Thoracic aorta (tissue), 2 donors: ENCODE results near the gene BPGM. TPM values are rescaled to one million over a fixed set of nuclear protein-coding genes. Genes with fewer than 3 reads are reported as not detected.
A peak's percentile ranks its signal among the peaks of the same experiment; 100 is the strongest.

ENCODE experiments used
- ATAC-seq: fragments of 150-250 bp; one replicate; pipeline ENCODE4 v1.8.0; 2017; ENCODE audit warnings: low read depth; ENCODE audit not compliant: insufficient number of reproducible peaks, low FRiP score
- DNase-seq: peaks from one replicate; pipeline ENCODE4 v3.0.0-alpha.2; 2020; ENCODE audit warnings: low spot score
- H3K27ac ChIP-seq, 2 donors: fragments of 200-600 bp; sonication (generic); 1 replicate in 1 of 2; 2 replicates in 1 of 2; pipeline ENCODE4 v1.5.1; 2016; ENCODE audit warnings: mild to moderate bottlenecking in 2 of 2, moderate library complexity in 2 of 2
- H3K27me3 ChIP-seq: fragments of 200-600 bp; sonication (generic); replicated peaks from 2 replicates; pipeline ENCODE4 v1.6.0; 2016; ENCODE audit warnings: mild to moderate bottlenecking; ENCODE audit not compliant: insufficient read depth
- H3K36me3 ChIP-seq: fragments of 200-600 bp; sonication (generic); one replicate; pipeline ENCODE4 v1.5.1; 2016
- H3K4me1 ChIP-seq, 2 donors: fragments of 200-600 bp; sonication (generic); 1 replicate in 1 of 2; 2 replicates in 1 of 2; pipeline versions ENCODE4 v1.5.1 to v1.6.0; 2016; ENCODE audit warnings: low read depth in 2 of 2, mild to moderate bottlenecking in 1 of 2; ENCODE audit not compliant: control insufficient read depth in 1 of 2
- H3K4me3 ChIP-seq: fragments of 200-600 bp; sonication (generic); 2 replicates; pipeline ENCODE4 v1.5.1; 2016; ENCODE audit warnings: mild to moderate bottlenecking
- H3K9me3 ChIP-seq: fragments of 200-600 bp; sonication (generic); 2 replicates; pipeline ENCODE4 v1.5.1; 2016
- CTCF ChIP-seq: fragments of 200-600 bp; sonication (generic); IDR thresholded peaks from one replicate; pipeline ENCODE4 v1.5.1; 2019; ENCODE audit warnings: antibody characterized with exemption
- total RNA-seq, 2 donors: library from RNA; depleted of rRNA; stranded (reverse); fragments of >200 nt; gene quantifications; one replicate each; pipeline versions ENCODE4 v1.1.0 to v1.2.3, GENCODE V29; 2016

Gene BPGM
- 10 to 100 TPM; 20.0 to 22.3 TPM for total RNA-seq

GRCh38 chr7:134646425-134647305, at the start of gene BPGM:
BPGM (plus strand) TSS chr7:134646853; CDS start chr7:134661508, 14,655 bp downstream.
- H3K9me3 ChIP-seq, result no peaks in the 10 kb centered on the region
- no peak for TF ChIP-seq CTCF

GRCh38 chr7:134599371-134599770, 47.3 kb upstream of the BPGM start:
- no peak overlapping the region for H3K27ac ChIP-seq
- no peak for DNase-seq
- no peak overlapping the region for H3K4me3 ChIP-seq
- H3K36me3 ChIP-seq, result no peaks in the 10 kb centered on the region
- H3K27me3 ChIP-seq, result no peaks in the 10 kb centered on the region
- H3K9me3 ChIP-seq, result no peaks in the 10 kb centered on the region
- no peak for TF ChIP-seq CTCF
- peaks cover 2 to 14% of the 10 kb centered on the region in 2 donors for H3K4me1 ChIP-seq
- ATAC-seq, result no peak

More at GRCh38 chr7:134646425-134647305, at the start of gene BPGM:
- peak within 1 kb of the TSS; percentile 72 to 88 for H3K27ac ChIP-seq
- DNase-seq (peak; percentile 92), ATAC-seq (peak; percentile 100)
- no peaks in the 10 kb centered on the region for H3K27me3 ChIP-seq
- no peaks in the 10 kb centered on the region for H3K36me3 ChIP-seq
- peak within 1 kb of the TSS; percentile 87 for H3K4me3 ChIP-seq
- peaks cover 3 to 8% of the 10 kb centered on the region in 2 donors for H3K4me1 ChIP-seq

GRCh38 chr7:134601459-134601858, 45.2 kb upstream of the BPGM start:
- H3K4me1 ChIP-seq, result peaks cover 0 to 5% of the 10 kb centered on the region in 2 donors
- no peak overlapping the region for H3K4me3 ChIP-seq
- DNase-seq, result no peak
- no peaks in the 10 kb centered on the region for H3K27me3 ChIP-seq
- H3K9me3 ChIP-seq, result no peaks in the 10 kb centered on the region
- TF ChIP-seq CTCF, result no peak
- ATAC-seq, result no peak
- H3K27ac ChIP-seq, result no peak overlapping the region
- H3K36me3 ChIP-seq, result no peaks in the 10 kb centered on the region

- H3K27ac ChIP-seq, result no peak overlapping the region
- no peak for ATAC-seq
These were observed 43.7 kb upstream of the BPGM start for GRCh38 chr7:134602881-134603451.

More at GRCh38 chr7:134602881-134603451, 43.7 kb upstream of the BPGM start:
- no peaks in the 10 kb centered on the region for H3K36me3 ChIP-seq
- no peak for TF ChIP-seq CTCF
- peaks cover 0 to 5% of the 10 kb centered on the region in 2 donors for H3K4me1 ChIP-seq
- no peaks in the 10 kb centered on the region for H3K9me3 ChIP-seq
- no peaks in the 10 kb centered on the region for H3K27me3 ChIP-seq
- H3K4me3 ChIP-seq, result peak overlapping the region; percentile 24
- DNase-seq, result no peak
